Retinal pigment epithelial cell (primary cell): ENCODE results near the gene SLC25A47.

Experiments used
- DNase-seq: peaks from one replicate; pipeline ENCODE4 v3.0.0-alpha.2; 2010; ENCODE audit warnings: low read depth
- H3K4me3 ChIP-seq: 2 replicates; pipeline ENCODE4 v1.5.1; 2011; ENCODE audit warnings: mild to moderate bottlenecking, low read length, control low read depth, moderate library complexity
- TF ChIP-seq, protein P1 (sequence below): conservative IDR thresholded peaks from 2 replicates; pipeline ENCODE4 v1.5.1; 2011; ENCODE audit warnings: low read depth, low read length, control low read depth, inconsistent platforms

The SLC25A47 gene

GRCh38 chr14:100291305-100292075 is 31.6 kb upstream of the SLC25A47 start:
- no peak for DNase-seq
- TF ChIP-seq, protein P1, sequence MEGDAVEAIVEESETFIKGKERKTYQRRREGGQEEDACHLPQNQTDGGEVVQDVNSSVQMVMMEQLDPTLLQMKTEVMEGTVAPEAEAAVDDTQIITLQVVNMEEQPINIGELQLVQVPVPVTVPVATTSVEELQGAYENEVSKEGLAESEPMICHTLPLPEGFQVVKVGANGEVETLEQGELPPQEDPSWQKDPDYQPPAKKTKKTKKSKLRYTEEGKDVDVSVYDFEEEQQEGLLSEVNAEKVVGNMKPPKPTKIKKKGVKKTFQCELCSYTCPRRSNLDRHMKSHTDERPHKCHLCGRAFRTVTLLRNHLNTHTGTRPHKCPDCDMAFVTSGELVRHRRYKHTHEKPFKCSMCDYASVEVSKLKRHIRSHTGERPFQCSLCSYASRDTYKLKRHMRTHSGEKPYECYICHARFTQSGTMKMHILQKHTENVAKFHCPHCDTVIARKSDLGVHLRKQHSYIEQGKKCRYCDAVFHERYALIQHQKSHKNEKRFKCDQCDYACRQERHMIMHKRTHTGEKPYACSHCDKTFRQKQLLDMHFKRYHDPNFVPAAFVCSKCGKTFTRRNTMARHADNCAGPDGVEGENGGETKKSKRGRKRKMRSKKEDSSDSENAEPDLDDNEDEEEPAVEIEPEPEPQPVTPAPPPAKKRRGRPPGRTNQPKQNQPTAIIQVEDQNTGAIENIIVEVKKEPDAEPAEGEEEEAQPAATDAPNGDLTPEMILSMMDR: no peak

GRCh38 chr14:100292301-100292775 is 30.8 kb upstream of the SLC25A47 start:
- no peak for DNase-seq
- no peak overlapping the region for H3K4me3 ChIP-seq
- TF ChIP-seq, protein P1: no peak

More at GRCh38 chr14:100291305-100292075, 31.6 kb upstream of the SLC25A47 start:
- no peak overlapping the region for H3K4me3 ChIP-seq

DNA sequence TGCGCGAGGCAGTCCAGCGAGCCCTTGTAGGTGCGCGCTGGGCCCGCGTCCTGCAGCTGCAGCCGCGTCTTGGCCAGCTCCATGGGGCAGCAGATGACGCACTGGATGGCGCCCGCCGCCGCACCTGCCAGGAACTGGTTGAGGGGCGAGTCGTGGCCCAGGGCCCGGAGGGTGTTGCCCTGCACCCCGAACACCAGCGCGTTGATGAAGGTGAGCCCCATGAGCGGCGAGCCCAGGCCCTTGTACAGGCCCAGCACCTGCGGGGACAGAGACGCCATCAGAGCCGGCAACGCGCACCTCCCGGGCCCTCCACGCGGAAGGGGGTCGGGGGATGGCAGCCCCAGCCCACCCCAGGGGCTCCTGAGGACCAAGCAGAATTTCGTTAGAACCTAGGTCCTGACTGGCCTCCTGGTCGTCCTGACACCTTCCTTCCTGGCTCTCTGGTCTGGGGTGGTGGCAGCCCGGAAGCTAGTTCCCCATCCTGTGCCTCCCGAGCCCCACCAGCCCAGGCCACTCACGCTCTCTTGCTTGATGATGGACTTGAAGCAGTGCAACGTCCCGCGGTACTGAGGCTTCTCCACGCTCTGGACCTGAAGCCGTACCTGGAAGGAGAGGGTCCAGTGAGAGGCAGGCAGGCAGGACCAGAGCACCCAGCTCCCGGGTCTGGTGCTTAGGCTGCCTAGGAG is 30.2 kb upstream of the SLC25A47 start:
- DNase-seq: no peak
- H3K4me3 ChIP-seq: no peak overlapping the region
- TF ChIP-seq, protein P1: no peak

DNA sequence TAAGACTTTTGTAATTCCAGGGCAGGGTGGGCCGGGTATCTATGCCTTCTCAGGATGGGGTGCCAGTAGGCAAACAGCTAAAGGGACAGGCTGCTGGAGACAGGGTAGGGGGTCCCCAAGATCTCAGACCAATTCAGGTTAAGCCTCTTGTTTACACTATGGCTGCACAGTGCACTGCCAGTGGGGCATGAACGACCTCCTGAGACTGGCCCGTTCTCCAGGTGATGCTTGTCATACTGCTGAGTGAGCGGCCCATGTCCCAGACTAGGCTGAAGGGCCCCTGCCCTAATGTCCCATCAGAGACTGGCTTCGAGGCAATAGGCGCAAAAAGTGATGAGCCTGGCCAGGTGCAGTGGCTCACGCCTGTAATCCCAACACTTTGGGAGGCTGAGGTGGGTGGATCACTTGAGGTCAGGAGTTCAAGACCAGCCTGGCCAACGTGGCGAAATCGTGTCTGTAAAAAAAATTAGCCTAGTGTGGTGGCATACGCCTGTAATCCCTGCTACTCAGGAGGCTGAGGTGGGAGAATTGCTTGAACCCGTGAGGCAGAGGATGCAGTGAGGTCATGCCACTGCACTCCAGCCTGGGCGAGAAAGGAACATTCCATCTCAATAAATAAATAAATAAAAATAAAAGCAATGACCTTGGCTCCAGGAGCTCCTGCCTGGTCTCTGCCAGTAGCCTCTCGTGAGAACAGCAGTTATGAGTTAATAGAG is 29.5 kb upstream of the SLC25A47 start:
- no peak for DNase-seq
- no peak overlapping the region for H3K4me3 ChIP-seq

DNA sequence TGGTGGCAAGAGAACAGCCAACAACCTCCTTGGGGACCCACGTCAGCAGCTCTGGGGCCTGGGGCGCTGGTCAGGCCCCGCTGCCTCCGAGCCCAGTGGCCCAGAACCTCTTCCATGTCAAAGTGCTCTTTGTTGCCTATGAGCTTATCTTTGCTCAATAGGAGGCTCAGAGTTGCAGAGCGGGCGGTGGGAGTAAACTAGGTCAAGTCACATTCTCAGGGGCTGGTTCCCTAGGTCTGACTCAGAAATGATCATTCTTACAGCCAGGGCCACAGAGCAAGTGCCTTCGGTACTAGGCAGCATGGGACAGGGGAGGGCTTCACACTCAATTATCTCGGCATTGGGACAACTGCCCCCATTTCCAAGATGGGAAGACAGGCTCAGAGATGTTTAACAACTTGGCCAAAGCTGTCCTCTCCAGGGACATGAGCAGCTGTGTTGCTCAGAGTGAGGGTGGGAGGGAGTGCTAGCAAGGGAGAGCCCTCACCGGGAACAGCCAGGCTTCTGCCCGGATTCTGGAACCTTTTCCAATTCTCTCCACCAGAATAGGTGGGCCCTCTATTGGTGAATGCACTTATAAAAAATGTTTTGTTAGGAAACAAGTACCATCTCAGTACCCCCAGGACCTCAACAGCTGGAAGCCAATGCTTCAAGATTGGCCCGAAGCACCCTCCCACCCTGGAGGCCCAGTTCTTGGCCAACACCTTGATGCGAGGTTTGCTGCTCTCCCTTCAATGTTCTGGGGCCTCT is 28.8 kb upstream of the SLC25A47 start:
- no peak overlapping the region for H3K4me3 ChIP-seq
- TF ChIP-seq, protein P1: no peak
- no peak for DNase-seq

More for the DNA sequence above, 29.5 kb upstream of the SLC25A47 start:
- TF ChIP-seq, protein P1: no peak

- TF ChIP-seq, protein P1: no peak
- H3K4me3 ChIP-seq: no peak overlapping the region
- no peak for DNase-seq
Observed at GRCh38 chr14:100294963-100295330, 28.2 kb upstream of the SLC25A47 start.
